NCI-H510A treated with DMSO at 0.1 percent for 48 hours (cell line): ENCODE results near the gene SNAPC4.
"Not testable (repeated sequence)": the region's sequence is repeated elsewhere in the genome, so short reads cannot be mapped to it uniquely, and the experiment has no call there.

Source experiments
- DNase-seq: peaks from one replicate; lab custom pipeline; 2025; lab: John Stamatoyannopoulos, UW

Gene SNAPC4

DNA sequence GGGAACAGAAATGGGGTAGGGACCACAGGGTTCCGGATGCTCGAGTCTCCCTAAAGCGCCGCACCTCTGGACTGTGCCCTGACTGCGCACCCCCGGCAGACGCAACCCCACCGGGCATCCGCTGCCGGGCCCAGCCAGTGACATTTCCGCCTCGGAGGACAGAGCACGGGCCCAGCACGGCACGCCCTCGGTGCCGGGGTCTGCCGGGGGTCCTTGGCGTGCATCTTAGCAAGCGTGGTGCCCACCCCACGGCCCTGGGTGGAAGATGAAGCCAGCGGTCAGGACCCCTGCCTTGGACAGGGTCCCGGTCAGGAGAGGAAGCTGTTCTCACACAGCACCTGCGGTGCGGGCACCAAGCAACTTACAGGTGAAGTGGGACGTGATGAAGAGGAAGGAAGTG, 32.6 kb upstream of the SNAPC4 start:
- DNase-seq = no peak

DNA sequence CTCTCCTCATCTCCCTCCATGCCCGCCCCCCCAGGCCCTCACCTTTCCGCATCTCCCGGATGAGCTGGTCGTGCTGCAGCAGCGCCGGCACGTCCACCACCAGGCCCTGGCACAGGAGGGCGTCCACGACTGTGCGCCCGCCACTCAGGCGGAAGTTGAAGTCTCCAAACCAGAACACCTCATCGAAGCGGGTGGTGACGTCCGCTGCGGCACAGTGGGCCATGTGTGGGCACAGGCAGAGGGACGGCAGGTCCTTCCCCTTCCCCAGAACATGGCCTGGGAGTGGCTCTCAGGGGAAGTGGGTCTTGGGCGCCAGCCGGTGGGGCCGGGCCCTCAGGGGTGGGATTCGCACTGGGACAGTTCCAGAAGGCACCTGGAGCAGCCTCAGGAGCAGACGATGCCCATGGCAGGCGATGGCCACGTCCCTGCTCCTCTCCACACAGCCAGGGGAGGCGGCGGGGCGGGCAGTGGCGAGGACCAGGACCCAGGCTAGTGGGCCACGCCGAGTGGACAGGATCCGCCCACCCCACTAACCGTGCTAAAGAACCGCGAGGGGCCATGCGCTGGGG, 31.9 kb upstream of the SNAPC4 start:
- no peak for DNase-seq

DNA sequence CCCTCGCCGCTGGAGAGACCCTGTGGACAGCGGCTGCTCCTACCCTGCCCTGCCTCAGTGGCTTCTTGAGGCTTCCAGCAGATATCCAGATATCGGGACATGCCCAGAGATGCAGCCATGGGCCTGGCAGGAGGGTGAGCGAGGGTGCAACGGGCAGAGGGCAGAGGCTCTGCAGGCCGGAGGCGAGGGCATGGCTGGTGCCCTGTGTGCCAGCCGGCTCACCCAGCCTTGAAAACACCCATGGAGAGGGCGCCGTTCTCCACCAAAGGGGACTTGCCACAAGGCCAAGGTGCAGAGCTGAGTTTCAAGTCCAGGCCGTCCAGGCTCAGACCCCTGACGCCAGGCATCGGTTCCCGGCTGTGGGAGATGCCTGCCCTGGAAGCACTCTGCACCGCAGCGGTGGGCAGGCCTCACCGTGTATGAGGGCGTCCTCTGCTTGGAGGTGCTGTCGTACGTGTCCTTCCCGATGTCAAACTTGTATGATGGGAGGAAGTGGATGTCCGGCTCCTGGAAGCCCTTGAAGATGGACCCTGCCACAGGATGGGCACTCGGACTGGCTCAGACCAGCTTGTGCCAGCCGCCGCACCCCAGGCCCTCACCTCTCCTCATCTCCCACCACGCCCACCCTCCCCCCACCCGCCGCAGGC, 30.7 kb upstream of the SNAPC4 start:
- DNase-seq = no peak

DNA sequence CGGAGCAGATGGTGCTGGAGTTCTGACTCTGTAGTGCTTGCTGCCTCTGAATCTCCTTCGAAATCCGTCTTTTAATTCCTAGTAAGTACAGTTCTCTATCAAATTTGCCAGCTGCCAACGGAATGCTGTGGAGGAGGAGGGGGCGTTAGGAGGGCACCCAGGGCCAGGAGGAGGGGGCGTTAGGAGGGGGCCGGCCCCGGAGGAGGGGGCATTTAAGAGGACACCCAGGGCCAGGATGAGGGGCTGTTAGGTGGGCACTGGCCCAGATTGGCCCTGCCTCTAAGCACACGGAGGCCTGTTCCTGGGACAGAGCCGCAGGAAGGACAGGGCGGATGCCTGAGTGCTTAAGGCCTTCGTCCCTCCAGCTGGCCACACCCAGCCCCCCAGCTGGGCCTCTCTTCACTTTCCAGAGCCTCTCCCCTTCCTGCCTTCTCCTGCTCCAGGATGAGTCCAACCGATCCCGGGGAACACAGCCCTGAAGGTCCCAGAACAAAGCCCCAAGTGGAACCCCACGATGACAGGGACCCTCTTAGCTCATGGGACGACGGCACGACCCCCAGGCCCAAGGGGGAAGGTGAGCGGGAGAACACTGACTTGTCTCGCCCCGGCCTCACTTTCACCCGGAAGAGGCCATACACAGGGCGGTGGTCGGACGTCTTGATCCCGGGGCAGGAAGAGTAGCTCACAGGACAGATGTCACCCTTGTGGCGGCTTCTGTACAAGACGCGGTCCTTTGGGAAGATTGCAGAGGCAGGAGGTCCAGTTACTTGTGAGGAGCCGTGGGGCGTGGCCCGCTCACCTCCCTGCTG, 29.9 kb upstream of the SNAPC4 start:
- DNase-seq = no peak

DNA sequence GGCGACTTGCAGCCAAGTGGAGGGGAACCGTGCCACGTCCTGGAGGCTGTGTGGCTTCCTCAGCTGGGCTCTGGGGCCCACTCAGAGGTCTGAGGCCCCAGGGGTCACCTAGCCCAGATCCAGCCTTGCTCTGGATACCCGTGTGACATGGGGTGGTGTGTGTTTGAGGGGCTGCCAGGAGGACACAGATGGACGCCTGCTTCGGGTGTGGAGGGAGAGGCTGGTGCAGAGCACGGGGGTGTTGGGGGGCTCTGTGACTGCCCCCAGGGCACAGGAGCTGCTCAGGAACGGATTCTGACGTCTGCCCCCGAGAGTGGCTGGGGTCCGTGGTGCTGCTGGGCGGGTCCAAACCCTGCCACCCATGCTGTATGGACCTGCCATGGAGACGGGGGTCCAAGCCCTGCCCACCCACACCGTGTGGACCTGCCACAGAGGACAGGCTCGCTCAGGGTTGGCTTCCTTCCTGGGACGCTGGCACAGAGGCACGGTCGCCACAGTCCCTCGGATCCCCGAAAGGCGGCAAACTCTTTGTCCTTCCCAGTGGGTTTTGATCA, 29.2 kb upstream of the SNAPC4 start:
- DNase-seq = no peak

DNA sequence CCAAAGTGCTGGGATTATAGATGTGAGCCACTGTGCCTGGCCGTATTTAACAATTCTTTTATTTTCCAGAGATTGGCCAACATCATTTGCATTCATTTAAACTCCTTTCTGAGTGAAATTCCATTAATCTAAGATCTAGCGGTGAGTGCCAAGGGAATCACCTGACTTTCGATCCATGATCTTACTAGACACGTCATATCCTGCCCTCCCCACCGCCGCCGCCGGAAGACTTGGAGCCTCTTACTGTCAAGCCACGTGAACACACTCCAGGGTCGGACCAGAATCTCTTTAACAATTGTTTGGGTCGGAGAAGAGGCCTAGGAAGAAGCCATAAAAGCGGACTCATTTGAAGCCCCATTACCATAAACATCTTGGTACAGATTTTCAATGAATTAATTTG, 26.8 kb upstream of the SNAPC4 start:
- no peak for DNase-seq

DNA sequence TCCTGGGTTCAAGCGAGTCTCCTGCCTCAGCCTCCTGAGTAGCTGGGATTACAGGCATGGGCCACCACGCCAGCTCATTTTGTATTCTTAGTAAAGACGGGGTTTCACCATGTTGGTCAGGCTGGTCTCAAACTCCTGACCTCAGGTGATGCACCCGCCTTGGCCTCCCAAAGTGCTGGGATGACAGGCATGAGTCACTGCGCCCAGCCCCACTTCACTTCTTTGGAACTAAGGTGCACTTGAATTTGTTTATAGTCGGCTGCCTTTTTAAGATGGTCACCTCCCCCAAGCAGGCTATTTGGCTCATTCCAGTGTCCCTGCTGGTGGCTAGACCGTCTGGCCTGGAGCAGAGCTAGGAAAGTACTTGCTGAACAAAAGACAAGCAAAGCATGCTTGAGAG, 25.4 kb upstream of the SNAPC4 start:
- DNase-seq = not testable (repeated sequence)

DNA sequence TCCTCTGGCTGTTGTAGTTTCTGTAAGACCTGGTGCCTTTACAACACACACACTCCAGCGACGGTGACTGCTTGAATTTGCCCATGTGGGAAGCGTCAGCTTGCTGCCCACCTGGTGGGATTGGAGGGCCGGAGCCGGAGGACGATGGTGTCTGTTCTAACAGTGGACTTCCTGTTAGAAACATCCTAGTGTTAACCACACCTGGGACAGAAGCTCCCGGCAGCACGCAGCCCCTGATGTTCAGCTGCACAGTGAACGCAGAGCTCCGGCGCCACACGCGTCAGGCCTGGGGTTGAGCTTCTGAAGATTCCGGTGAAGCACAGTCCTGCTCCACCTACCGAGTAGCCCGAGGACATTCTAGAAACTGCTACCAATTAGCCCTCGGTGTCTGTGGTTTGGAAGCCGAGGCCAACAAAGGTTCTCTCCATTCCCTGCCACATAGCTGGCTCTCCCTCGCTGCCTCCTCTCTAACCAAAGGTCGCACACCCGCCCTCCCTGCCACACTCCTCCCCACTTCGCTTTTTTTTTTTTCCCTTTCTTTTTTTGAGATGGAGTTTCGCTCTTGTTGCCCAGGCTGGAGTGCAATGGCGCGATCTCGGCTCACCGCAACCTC, 24.9 kb upstream of the SNAPC4 start:
- no peak for DNase-seq

DNA sequence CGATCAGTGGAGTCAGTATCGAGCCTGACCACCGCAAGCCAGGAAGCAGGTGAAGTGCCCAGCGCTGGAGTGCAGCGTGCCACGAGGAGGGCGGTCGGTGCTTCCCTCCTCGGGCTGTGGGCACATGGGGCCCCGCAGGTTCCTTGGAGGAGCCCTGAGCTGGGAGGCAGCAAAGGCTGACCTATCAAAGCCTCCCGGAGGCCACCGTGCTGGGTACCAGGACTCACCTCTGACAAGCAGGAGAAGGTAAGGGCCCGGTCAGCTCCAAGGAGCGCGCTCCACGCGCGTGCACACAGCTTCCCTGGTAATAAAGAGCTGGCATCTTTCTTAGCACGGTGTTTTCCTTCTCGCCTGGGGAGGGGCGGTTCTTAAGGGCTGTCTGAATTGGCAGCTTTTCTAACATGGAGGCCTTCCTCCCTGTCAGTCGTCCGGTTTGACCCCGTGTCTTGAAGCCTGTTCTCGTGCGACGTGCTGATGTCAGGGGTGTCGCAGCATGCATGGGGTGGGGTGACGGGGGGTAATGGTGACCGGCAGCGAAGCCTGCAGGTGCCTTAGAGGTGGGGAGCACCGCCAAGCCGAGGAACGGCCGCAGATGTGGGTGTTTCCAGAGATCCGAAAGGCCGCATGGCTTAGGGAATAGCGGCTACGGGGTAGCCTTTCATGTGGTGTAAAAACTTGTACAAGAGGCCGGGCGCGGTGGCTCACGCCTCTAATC, 23.6 kb upstream of the SNAPC4 start:
- no peak for DNase-seq

DNA sequence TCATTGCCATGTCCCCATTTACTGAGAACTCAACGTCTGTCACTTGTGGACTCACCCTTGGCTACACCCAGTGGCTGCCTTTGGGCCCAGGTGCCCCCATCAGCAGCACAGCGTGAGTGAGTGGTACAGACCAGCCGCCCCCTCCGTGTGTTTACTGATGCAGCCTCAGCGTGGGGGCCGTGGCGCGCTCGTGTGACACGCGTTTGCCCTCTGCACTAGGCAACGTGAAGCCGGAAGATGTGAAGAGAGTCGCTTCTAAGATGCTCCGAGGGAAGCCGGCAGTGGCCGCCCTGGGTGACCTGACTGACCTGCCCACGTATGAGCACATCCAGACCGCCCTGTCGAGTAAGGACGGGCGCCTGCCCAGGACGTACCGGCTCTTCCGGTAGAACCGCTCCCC, 22.9 kb upstream of the SNAPC4 start:
- DNase-seq = no peak

DNA sequence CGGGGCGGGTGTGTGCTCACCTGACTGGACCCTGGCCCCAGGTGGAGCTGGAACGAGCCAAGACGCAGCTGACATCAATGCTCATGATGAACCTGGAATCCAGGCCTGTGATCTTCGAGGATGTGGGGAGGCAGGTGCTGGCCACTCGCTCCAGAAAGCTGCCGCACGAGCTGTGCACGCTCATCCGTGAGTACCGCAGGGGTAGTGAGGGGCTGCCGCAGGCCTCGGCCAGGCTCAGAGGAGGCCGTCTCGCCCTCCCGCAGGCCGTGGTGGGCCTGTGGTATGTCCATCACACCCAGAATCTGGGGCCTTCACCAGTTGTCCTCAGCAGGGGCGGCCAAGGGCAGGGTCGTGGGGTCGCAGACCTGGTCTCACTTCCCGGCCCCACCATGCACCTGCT, 21.8 kb upstream of the SNAPC4 start:
- no peak for DNase-seq

DNA sequence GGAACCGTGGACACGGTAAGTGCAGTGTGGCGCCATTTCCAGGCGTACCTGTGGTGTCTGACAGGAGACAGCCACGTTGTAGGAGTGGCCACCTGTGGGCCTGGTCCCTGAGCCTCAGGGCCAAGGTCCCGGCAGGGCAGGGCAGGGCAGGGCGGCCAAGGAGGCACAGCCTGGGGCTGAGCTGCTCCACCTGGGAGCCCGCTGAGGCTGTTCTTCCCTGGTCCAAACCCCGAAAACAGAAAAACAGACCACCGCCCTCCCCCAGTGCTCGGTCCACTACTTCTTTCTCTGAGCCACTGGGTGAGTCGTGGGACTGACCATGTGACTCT, 19.1 kb upstream of the SNAPC4 start:
- DNase-seq = no peak

DNA sequence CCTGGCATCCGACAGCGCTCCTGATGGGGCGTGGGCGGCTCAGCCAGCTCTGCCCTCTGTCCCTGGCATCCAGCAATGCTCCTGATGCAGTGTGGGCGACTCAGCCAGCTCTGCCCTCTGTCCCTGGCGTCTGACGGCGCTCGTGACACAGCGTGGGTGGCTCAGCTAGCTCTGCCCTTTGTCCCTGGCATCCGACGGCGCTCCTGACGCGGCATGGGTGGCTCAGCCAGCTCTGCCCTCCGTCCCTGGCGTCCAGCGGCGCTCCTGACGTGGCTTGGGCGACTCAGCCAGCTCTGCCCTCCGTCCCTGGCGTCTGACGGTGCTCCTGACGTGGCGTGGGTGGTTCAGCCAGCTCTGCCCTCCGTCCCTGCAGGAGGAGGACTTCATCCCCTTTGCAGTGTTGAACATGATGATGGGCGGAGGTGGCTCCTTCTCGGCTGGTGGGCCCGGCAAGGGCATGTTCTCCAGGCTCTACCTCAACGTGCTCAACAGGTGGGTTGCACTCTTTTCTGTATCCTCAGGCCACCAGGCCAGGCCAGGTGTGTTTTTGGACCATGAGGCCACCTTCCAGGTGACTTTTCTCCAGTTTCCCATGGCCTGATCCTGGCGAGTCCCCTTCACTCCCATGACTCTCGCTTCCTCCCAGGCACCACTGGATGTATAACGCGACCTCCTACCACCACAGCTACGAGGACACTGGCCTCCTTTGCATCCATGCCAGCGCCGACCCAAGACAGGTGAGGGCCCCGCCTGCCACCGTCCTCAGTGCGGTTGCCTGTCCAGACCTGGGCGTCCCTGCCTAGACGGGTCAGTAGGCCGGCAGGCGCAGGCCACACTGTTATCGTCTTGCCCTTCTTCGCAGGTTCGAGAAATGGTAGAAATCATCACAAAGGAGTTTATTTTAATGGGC, 18.5 kb upstream of the SNAPC4 start:
- no peak for DNase-seq

DNA sequence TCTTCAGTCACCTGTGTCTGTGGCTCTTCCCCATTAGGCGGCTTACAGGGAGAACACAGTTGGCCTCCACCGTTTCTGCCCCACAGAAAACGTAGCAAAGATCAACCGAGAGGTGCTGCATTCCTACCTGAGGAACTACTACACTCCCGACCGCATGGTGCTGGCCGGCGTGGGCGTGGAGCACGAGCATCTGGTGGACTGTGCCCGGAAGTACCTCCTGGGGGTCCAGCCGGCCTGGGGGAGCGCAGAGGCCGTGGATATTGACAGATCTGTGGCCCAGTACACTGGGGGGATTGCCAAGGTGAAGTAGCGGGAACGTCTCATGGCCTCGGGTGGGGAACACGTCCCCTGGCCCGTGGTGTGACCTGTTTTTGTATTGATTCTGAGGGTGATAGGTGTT, 16.9 kb upstream of the SNAPC4 start:
- no peak for DNase-seq

DNA sequence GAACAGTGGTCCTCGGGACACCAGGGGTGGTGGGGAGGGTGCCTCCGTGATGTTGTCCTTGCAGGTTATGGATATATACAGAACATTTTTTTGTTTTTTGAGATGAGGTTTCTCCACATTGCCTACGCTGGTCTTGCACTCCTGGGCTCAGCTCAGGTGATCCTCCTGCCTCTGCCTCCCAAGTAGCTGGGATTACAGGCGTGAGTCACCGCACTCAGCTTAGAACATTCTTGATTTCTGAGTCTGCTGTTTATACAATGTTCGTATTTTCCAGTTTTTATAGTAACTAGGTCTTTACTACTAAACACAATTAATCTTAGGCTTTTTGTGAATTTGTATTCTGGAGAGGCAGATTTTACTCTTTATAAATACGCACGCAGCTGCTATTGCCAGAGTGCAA, 16.5 kb upstream of the SNAPC4 start:
- DNase-seq = no peak

DNA sequence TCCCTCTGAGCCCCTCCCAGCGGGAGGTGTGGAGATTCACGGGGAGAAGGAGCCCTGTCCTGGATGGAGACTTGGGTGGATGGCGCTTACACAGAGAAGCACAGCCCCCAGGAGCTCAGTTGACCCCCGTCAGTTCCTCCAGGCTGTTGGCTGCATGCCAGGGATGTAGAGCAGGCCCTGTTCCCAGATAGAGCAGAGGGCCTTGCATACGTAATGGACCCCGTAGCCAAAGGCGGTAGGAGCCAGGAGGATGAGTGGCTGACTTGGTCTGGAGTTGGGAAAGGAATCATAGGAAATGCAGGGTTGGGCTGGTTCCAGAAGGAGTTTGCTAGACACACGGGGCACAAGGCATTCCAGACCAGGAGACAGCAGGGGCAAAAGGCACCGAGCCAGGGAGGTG, 13.0 kb upstream of the SNAPC4 start:
- DNase-seq = no peak

DNA sequence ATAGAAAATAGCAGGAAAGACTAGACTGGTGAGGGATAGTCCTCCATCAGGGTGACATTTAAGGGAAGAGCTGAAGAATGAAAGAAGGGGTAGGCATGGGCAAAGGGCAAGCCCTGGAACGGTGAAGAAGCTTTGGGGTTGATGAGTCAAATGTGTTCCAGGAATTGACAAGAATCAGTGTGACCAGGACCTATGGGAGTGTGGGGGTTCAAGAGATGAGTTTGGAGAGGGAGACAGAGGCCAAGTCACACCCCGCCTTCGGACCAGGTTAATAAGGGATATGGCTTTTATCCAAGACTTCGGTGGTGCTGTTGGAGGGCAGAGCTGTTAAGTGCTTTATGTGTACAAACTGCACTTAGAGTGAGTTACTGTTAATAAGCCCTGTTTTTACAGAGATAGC, 11.4 kb upstream of the SNAPC4 start:
- DNase-seq = no peak

DNA sequence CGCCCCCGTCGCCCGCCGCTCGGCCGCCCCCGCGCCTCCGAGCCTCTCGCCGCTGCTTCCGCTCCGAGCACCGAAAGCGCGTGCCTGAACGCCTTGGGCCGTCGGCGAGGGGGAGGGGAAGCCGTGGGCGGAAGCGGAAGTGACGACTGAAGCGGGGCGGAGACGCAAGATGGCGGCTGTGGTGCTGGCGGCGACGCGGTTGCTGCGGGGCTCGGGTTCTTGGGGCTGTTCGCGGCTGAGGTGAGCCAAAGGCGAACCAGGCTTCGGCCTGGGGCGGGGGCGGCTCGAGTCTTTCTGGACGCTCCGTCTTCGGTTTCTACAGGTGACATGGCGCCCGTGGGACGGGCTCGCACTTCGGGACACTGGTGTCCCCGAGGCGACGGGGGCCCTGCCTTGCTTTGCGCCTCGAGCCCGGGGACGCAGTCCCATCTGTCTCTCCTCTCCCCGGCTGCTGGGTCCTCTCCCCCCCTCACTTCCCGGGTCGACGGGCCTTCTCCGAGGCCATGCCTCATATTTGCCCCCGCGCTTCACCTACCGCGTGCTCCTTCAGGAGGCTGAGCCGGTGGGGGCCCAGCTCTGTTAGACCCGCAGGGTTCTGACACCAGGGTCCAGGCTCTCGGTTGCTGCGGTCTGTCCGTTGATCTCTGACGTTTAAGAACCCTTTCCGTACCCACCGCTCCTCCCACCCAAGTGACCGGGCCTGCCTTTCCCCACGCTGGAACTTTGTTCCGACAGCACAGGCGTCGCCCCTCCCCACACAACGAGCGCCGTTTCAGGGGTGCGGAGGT, 10.7 kb upstream of the SNAPC4 start, which contains the start of the genes ENTR1 and PMPCA:
TSS of gene ENTR1 (minus strand) at position 115 of the 788 bp plus-strand sequence. CDS start 217 bp downstream, outside the sequence.
TSS of gene PMPCA (plus strand) at position 159 of the 788 bp plus-strand sequence. CDS start at position 170, 11 bp downstream.
- DNase-seq = peak; percentile 74

DNA sequence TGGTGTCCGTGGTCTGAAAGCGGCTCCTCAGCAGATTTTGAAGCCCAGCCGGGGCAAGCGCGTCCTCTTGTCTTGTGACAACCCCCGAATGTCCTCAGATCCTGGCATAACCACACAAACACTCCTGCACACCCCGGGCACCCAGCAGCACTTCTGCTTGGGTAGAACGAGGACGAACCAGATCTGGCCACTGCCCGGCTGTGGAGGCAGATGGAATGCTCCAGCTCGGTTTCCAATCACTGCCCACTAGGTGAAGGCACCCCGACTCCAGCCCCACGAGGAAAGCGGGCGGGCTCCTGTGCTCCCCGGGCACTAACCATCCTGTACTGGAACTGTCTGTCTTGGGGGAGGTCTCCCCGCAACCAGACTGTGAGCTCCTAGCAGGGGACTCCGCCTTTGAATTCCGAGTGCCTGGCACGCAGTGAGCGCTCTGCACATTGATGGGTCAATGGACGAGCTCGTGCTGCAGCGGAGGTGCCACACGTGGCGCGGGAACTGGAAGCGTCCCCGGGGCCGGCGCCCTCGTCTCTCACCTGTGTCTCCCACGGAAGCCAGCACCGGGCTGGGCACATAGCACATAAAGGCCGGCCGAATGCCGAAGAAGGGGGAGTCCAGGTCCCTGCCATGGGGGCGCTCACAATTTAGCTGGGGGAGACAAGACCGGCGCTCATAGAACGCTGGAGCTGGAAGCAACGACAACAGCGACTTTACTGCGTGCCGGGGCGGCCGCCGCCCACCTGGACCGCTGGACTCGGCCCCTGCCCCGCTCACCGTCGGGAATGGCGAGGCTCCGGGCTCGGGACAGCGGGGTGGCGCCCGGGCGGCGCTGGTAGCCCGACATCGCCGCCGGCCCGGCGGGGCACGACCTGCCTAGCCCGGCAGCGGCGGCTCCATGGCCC, 9.8 kb upstream of the SNAPC4 start:
- peak; percentile 5 for DNase-seq
